T-helper 1 cell treated with Interleukin-12 subunit alpha and Interleukin-12 subunit beta and Interleukin-4 antibody, amounts not matched to agents 30 ng/mL and 1 ng/mL, for 36 hours (primary cell): ENCODE results near the gene CAPN9. TPM values are rescaled to one million over a fixed set of nuclear protein-coding genes. Genes with fewer than 3 reads are reported as not detected.
"Not testable (repeated sequence)": the region's sequence is repeated elsewhere in the genome, so short reads cannot be mapped to it uniquely, and the experiment has no call there.

Experiments used
- intact Hi-C: fragments of 100-400 bp; cut with micrococcal nuclease; formaldehyde crosslinking; loops from one replicate; pipeline ENCODE4 v1.15.1; 2024
- total RNA-seq: library from RNA; stranded (reverse); gene quantifications from 2 replicates; pipeline ENCODE4 v1.2.3, GENCODE V29; 2022

Gene CAPN9
- total RNA-seq, 1 donor from 2014 or later = not detected

DNA sequence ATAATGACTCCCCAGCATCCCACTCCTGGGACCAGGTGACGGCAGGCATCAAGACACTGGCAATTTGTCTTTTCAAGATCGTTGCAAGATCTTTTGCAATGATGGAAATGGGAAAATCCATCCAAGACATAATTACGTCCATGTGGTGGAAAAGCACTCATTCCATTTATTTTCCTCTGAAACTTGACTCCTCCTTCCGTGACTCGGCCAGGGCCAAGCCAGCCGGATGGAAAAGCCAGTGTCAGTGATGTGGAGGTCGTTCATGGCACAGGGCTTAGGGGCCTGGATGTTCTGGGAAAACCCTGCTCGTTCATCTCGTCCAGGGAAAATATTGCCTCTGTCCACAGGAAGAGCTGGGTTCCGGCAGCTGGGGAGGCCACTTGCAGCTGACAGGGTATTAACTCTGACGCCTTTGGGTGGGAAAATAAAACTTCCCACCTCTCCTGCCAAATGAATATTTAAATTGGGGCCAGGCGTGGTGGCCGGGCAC lies 74.9 kb downstream of the CAPN9 start:
- intact Hi-C loops = no loop called here

DNA sequence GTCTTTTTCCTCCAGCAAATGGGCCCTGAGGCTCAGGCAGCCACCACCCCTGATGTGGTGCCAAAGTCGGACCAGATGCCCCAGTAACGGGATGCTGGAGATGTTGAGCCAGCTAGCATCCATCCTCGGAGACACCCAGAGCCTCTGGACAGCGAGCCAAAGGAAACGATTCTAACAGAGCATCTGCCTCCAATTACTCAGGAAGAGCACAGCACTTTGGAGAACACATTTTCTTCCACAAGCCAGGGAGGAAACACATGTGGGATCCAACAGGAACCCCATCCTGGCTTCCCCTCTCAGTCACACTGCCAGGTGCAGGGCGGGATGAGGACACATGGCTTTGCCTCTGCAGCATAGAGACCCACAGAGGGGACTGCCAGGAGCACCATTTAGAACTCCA lies 76.2 kb downstream of the CAPN9 start:
- intact Hi-C loops = no loop called here

GRCh38 chr1:230823931-230824381 lies 76.8 kb downstream of the CAPN9 start:
- intact Hi-C loops = no loop called here

DNA sequence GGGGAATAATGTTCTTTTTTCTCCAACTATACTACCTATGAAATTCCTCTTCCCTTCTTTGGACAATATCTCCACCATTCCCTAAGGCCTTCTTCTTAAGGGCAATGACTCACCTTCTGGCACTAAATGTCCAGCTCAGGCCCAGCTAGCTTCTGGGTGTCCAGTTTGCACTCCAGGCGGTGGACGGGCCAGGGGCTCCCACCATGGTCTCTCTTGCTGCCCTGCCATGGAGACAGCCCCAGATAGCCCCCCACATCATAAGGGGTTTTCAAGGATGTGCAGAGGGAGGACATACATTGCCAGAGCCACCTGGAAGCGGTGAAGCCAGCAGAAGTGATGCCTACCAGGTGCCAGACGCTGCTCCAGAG lies 77.3 kb downstream of the CAPN9 start:
- intact Hi-C loops = no loop called here

GRCh38 chr1:230824919-230825721 lies 77.9 kb downstream of the CAPN9 start:
- intact Hi-C loops = no loop called here

DNA sequence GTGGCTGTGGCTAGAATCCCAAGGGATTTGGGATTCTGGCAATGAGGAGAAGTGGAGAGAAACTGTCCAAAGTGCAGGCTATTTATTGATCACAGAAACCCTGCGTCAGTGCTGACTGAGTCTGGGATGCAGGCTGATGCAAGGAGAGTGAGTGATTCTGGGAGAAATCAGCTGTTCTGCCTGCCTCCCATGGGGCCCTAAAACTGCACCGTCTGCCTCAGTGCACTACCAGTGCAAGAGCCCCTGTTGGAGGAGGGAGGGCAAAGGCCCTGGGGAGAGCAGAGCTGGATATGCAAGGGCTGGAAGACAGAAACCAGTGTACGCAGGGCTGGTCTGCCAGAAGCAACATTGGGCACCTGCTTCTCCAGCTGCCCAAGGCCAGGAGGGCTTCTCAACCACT lies 78.6 kb downstream of the CAPN9 start:
- intact Hi-C loops = no loop called here

DNA sequence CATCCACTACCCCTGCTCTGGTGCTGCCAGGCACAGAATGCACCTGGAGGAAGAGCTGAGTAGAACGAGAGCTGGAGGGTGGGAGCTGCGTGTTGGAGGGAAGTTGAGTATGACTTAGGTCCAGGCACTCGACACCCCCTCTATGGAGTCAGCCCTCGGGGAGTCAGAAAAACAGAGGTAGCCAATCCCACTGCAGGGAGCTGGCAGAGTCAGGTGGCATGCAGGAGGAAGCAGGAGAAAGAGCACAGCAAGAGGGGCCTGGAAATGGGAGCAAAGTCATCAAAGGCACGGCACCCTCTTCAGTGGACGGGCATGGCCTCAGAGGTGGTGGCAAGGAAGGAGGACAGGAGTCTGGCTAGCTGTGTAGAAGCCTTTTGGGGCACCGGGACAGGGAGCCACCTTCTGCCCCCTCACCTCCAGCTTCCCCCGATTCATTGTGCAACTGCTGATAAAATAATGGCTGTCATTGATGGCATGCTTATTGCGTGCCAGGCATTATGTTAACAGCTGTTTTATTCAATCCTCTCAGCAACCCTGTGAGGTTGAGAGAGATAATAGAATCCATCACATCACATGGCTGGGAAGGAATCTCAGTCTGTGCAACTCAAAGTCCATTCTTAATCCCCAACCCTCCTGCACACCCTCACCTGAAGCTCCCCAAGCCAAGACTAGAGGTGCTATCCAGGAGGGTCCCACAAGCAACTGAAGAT lies 79.1 kb downstream of the CAPN9 start:
- intact Hi-C loops = no loop called here

DNA sequence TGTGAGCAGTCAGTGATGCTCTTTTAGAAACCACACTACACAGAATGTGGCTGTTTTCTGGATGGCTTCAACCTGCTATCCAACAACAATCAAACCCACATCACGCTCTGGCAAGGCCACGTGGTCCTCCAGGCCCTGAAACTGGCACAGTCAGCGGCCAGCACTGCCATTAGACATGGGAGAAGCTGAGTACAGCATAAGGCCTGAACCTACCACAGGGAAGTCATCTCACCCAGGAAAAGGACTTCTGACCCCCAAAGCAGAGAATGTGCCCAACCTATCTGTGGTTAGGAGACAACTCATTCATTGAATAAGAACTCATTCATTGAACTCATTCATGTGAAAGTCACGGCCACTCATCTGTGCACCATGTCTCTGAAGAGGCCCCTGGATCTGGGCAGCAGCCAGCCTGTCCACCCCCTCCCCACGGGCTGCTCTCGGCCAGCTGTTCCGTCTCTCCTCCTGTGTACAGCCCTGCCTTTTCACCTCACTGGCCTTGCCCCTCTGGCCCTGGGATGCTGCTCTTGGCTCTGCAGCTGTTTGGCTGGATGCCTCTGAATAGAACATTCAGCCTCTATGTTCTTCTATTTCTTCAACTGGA lies 80.0 kb downstream of the CAPN9 start:
- intact Hi-C loops = no loop called here

GRCh38 chr1:230827801-230828200 lies 80.6 kb downstream of the CAPN9 start:
- intact Hi-C loops = no loop called here

- intact Hi-C loops = no loop called here
Measured at GRCh38 chr1:230828421-230828820, 81.2 kb downstream of the CAPN9 start.

DNA sequence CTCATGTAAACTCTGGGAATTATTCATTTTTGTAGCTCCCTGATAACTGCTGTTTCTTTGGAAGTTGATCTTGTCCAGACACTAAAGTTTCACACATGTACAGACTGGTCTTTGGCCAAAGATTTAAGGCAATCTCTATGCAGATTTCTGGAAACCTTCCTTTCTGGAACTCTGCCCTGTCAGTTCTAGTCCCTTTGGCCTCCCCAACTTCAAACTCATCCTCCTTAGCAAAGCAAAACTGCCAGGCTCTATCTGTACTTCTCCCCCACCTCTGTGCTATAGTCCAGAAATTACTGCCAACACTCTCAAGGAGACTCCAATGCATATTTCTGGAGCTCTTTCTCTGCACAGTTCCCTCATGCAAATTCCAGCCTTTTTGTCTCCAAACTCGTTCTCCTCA lies 84.6 kb downstream of the CAPN9 start:
- intact Hi-C loops = no loop called here

DNA sequence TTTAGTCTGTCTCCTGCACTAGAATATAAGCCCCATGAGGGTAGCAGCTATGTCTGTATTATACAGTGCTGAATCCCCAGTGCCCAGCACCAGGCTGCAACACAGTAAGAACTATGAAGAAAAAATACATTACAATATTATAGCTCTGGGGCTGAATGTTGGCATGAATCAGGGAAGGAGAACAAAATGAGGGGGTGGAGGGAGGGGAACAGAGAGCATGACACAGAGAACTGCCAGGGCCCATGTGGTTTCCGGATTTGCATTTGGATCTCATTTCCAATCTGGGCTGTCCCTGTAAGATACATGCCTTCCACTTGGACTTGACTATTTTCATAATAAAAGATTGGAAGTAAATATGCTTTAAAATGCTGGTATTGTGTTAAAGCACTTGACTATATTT lies 85.3 kb downstream of the CAPN9 start:
- intact Hi-C loops = no loop called here

DNA sequence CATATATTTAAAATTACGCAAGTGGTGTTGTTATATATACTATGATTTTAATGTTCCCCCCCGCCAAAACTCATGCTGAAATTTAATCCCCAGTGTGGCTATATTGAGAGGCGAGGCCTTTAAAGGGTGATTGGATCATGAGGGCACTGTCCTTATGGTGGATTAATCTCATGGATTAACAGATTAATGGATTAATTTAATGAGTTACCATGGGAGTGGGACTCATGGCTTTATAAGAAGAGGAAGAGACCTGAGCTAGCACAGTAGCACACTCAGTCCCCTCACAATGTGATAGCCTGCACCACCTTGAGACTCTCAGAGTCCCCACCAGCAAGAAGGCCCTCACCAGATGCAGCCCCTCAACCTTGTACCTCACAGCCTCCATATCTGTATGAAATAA lies 86.3 kb downstream of the CAPN9 start:
- intact Hi-C loops = no loop called here

DNA sequence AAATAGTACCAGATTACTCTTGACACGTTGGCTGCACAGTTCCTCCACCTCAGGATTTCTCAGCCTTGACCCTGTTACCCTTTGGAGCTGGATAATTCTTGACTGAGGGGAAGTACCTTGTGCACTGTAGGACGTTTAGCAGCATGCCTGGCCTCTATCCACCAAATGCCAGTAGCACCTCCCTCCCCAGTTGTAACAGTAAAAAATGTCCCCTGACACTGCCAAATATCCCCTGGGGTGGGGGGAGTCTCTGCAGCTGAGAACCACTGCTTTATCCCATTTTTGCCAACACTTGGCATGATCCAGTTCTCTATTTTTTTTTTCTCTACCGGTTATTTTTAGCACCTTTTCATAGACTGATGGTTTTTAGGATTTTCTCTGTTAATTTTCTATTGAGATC lies 87.1 kb downstream of the CAPN9 start:
- intact Hi-C loops = no loop called here

GRCh38 chr1:230836347-230836746 lies 89.2 kb downstream of the CAPN9 start:
- intact Hi-C loops = no loop called here

DNA sequence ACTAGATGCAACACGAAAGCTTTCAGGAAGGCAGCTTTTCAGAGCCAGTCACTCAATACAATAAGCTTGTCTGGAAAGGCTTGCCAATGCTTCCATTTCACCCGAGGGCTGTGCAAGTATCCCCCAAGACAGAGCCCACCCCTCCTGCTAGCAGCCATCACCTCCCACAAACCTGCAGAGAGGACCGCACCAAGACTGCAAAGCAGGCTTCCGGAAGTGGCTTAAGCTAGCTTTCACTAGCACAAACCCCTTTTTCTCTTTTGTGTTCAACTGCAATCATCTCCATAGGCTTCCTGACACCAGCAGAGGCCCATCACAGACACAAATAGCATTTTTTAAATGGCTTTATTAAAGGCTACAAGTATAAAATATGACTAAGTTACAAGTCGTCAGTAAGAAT lies 89.6 kb downstream of the CAPN9 start:
- intact Hi-C loops = no loop called here

- intact Hi-C loops = no loop called here
Measured at GRCh38 chr1:230839173-230839572, 92.0 kb downstream of the CAPN9 start.

DNA sequence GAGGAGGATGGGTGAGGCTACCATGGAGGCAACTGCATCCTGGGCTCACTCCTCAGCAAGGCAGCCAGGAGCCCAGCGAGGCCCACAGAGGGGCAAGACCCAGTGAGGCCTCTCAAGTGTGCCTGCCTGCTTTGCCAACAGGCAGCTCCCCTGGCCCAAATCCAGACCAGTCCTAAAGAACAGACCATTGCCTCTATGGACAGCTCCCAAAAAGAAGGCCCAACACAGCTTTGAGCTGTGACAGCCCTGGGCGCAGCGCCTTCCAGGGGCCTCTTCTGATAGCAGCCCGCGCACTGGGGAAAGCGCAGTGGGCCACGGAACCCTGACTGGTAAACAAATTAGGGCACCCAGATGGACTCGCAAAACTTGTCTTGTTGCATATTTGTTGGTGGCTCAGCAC lies 95.6 kb downstream of the CAPN9 start:
- intact Hi-C loops = no loop called here

DNA sequence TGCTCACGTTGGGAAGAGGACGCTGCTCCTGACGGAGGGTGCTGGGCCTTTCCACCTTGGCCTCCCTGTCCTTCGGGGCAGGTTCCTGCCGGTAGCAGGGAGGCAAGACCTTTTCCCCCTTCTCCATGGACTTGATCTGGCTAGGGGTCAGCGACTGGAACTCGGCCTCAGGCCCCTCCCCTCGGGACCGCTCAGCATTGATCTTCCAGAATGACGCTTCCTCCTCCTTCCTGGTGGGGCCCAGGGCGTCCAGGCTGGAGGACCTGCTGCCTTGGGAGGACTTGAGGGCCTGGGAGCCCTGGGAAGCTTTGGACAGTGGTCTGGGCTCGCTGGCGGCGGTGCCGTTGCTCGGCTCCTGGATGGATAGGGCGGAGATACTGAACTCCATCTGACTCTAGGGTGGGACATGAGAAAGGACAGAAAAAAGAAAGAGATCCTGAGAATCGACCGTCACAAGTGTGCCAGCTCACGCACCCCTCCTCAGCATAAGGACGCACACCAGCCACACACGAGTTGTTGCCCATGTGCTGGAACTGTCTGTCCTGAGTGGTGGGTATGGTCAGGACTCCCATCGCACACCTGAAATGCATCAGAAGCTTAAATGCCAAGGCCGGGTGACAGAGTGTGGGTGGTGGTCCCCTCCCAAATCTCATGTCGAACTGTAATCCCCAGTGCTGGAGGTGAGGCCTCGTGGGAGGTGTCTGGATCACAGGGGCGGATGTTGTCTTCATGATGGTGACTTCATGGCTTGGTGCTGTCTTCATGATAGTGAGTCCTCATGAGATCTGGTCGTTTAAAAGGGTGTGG lies 96.5 kb downstream of the CAPN9 start:
- intact Hi-C loops = no loop called here

DNA sequence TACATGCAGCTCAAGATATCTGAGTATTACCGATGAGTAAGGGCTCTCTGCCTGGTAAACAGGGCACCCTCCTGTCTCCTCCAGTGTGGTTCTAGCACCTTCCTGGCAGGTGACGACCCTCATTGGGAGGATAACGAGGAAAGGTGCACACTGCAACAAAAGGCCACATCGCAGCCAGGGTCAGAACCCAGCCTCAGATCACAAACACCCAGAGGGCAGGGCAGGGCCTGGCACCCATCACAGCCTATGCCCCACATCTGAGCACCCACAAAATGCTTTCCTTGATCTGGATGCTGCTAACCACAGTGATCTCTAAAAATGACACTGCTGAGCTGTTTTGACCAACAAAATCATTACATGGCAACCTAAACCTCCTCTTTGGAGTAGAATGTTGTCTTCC lies 97.4 kb downstream of the CAPN9 start:
- intact Hi-C loops = no loop called here

DNA sequence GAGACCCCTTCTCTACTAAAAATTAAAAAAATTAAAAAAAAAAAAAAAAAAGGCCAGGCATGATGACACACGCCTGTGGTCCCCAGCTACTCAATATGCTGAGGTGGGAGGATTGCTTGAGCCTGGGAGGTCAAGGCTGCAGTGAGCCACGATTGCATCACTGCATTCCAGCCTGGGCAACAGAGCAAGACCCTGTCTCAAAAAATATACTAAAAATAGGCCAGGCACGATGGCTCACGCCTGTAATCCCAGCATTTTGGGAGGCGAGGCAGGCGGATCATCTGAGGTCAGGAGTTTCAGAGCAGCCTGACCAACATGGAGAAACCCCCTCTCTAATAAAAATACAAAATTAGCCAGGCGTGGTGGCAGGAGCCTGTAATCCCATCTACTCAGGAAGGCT lies 98.0 kb downstream of the CAPN9 start:
- intact Hi-C loops = not testable (repeated sequence)

DNA sequence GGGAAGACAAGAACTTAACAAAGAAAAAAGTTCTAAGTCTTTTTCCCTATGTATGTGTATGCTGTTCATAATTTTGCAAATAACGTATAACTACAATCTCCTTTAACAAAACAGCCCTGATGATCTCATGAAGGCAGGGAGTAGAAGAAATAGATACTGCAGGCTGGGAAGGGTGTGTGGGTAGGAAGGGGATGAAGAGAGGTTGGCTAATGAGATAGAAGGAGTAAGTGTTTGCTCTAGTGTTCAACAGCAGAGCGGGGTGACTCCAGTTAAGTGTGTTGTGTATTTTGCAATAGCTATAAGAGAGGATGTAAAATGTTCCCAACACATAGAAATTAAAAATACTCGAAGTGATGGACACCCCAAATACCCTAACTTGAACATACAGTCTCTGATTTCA lies 101.0 kb downstream of the CAPN9 start:
- intact Hi-C loops = no loop called here
